ENCODE results near the gene ADAMTSL1.

Gene ADAMTSL1

DNA sequence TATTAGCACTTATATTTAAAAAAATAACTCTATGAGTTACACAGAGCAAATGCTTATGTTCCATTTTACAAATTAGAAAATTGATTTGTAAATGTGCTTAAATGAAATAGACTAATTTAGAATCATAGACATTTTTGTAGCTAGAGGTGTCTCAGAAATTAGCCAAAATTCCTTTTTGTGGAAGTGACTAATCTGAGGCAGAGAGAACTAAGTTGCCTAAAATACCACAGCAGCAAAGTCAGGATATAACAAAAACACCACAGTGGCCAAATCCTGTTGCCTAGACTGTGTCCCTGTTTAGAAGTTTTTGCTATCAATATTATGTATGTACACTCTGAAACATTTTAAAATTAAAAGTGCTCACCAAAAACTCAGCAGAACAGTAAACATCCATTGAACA is 18.7 kb downstream of the ADAMTSL1 start:
- no peaks in the 10 kb centered on the region for H3F3A ChIP-seq (ENCODE audit: insufficient read depth)
- no peaks in the 10 kb centered on the region for H3K9me2 ChIP-seq (replicated peaks; ENCODE audit: insufficient read depth, low read length)
- TF ChIP-seq, protein P1, sequence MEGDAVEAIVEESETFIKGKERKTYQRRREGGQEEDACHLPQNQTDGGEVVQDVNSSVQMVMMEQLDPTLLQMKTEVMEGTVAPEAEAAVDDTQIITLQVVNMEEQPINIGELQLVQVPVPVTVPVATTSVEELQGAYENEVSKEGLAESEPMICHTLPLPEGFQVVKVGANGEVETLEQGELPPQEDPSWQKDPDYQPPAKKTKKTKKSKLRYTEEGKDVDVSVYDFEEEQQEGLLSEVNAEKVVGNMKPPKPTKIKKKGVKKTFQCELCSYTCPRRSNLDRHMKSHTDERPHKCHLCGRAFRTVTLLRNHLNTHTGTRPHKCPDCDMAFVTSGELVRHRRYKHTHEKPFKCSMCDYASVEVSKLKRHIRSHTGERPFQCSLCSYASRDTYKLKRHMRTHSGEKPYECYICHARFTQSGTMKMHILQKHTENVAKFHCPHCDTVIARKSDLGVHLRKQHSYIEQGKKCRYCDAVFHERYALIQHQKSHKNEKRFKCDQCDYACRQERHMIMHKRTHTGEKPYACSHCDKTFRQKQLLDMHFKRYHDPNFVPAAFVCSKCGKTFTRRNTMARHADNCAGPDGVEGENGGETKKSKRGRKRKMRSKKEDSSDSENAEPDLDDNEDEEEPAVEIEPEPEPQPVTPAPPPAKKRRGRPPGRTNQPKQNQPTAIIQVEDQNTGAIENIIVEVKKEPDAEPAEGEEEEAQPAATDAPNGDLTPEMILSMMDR (IDR thresholded peaks at IDR 0.05; ENCODE audit: insufficient read depth, low read length, poor library complexity, severe bottlenecking): no peak
- no peak for TF ChIP-seq EZH2phosphoT487 (conservative IDR thresholded peaks at IDR 0.05; ENCODE audit: low read length)
- no peaks in the 10 kb centered on the region for H3K36me3 ChIP-seq (ENCODE audit: low read length)
- H3K9ac ChIP-seq (ENCODE audit: low read length): no peak overlapping the region
- H2AFZ ChIP-seq (ENCODE audit: low read depth, low read length, severe bottlenecking): no peak overlapping the region
- no peak overlapping the region for H3K4me3 ChIP-seq (ENCODE audit: insufficient read depth, low read length, poor library complexity, severe bottlenecking)
- H3K27me3 ChIP-seq (ENCODE audit: low read length): no peaks in the 10 kb centered on the region
- no peaks in the 10 kb centered on the region for H3K79me2 ChIP-seq (ENCODE audit: insufficient read depth, low read length)
- no peak overlapping the region for H3K27ac ChIP-seq (ENCODE audit: low read depth, low read length)
- H4K20me1 ChIP-seq (ENCODE audit: low read depth, low read length): no peaks in the 10 kb centered on the region
- no peak overlapping the region for H3K4me2 ChIP-seq (ENCODE audit: low read depth, low read length, poor library complexity, severe bottlenecking)
- no peaks in the 10 kb centered on the region for H3K9me3 ChIP-seq (ENCODE audit: insufficient read depth, low read length)

DNA sequence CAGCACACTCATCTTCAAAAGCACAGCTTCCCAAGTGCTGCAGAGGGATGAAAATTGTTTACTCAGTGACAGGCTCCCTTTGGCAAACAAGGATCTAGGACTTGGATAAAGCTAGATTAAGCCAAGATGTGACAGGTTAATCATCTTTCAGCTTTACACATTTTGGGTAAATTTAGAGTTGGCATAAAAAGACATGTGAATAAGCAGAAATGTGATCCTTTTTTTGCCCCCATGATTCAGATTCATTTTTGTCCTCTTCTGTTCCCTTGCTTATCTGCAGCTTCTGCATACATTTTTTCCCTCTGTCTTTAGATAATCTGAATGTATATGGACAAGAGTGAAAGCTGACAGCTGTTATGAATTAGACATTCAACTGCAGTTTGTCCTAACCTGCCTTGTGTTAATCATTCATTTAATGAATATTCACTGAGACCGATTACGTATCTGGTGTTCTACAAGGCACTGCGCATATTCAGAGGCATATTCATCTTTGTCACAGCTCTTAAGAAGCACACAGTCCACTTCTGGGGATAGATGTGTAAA is 19.6 kb downstream of the ADAMTSL1 start:
- Histone ChIP-seq H3F3A (ENCODE audit: insufficient read depth) (no peaks in the 10 kb centered on the region), H3K9ac (ENCODE audit: low read length) (no peak overlapping the region), H4K20me1 (ENCODE audit: low read depth, low read length) (no peaks in the 10 kb centered on the region), H3K27ac (ENCODE audit: low read depth, low read length) (no peak overlapping the region), H3K9me3 (ENCODE audit: insufficient read depth, low read length) (no peaks in the 10 kb centered on the region), H2AFZ (ENCODE audit: low read depth, low read length, severe bottlenecking) (no peak overlapping the region), H3K79me2 (ENCODE audit: insufficient read depth, low read length) (no peaks in the 10 kb centered on the region), H3K4me3 (ENCODE audit: insufficient read depth, low read length, poor library complexity, severe bottlenecking) (no peak overlapping the region), H3K36me3 (ENCODE audit: low read length) (no peaks in the 10 kb centered on the region), H3K9me2 (replicated peaks; ENCODE audit: insufficient read depth, low read length) (no peaks in the 10 kb centered on the region), H3K4me2 (ENCODE audit: low read depth, low read length, poor library complexity, severe bottlenecking) (no peak overlapping the region), H3K27me3 (ENCODE audit: low read length) (no peaks in the 10 kb centered on the region)
- no peak for TF ChIP-seq EZH2phosphoT487 (conservative IDR thresholded peaks at IDR 0.05; ENCODE audit: low read length)
- TF ChIP-seq, protein P1 (IDR thresholded peaks at IDR 0.05; ENCODE audit: insufficient read depth, low read length, poor library complexity, severe bottlenecking): no peak

DNA sequence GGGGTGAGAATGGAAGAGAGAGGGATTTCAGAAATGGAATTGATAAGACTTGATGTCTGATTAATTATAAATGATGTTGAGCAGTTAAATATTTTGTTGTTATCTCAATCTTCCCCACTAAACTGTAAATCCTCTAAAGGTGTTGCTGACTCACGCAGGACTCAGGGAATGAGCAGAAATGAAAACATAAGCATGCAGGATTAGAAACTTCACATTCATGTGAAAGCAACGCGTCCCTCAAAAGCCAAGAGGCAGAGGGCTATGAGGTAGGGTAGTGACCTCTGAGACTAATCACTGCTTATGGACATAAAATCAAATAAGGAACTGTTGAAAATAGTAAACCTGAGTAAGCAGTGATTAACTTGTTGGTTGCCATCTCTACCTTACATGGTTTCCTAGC is 21.1 kb downstream of the ADAMTSL1 start:
- H2AFZ ChIP-seq (ENCODE audit: low read depth, low read length, severe bottlenecking): no peak overlapping the region
- no peak for TF ChIP-seq EZH2phosphoT487 (conservative IDR thresholded peaks at IDR 0.05; ENCODE audit: low read length)
- TF ChIP-seq, protein P1 (IDR thresholded peaks at IDR 0.05; ENCODE audit: insufficient read depth, low read length, poor library complexity, severe bottlenecking): no peak

More for the DNA sequence above, 21.1 kb downstream of the ADAMTSL1 start:
- Histone ChIP-seq H3K9ac (ENCODE audit: low read length) (no peak overlapping the region), H3K27me3 (ENCODE audit: low read length) (no peaks in the 10 kb centered on the region), H3K4me3 (ENCODE audit: insufficient read depth, low read length, poor library complexity, severe bottlenecking) (no peak overlapping the region), H3K9me3 (ENCODE audit: insufficient read depth, low read length) (no peaks in the 10 kb centered on the region), H3K27ac (ENCODE audit: low read depth, low read length) (no peak overlapping the region), H3K9me2 (replicated peaks; ENCODE audit: insufficient read depth, low read length) (no peaks in the 10 kb centered on the region), H3F3A (ENCODE audit: insufficient read depth) (no peaks in the 10 kb centered on the region), H3K4me2 (ENCODE audit: low read depth, low read length, poor library complexity, severe bottlenecking) (no peak overlapping the region), H3K79me2 (ENCODE audit: insufficient read depth, low read length) (no peaks in the 10 kb centered on the region), H3K36me3 (ENCODE audit: low read length) (no peaks in the 10 kb centered on the region), H4K20me1 (ENCODE audit: low read depth, low read length) (no peaks in the 10 kb centered on the region)

Measured in SU-DHL-6 (cell line).